Kidney (tissue), 14 donors: ENCODE measurements around the gene ZBTB8OS. TPM values are rescaled to one million over a fixed set of nuclear protein-coding genes. Genes with fewer than 3 reads are reported as not detected.

Source experiments
- DNase-seq, 5 donors: peaks; one replicate each; pipeline ENCODE4 v3.0.0-alpha.2; 2013 to 2020
- FAIRE-seq: peaks from 2 replicates; lab custom pipeline; 2012; peaks lifted over from hg19 to GRCh38; lab: Jason Lieb, UNC
- H3K27ac ChIP-seq, 2 donors: one replicate each; pipeline ENCODE4 v1.7.0; 2013; ENCODE audit warnings: low read depth in 2 of 2, low read length in 2 of 2, inconsistent platforms in 1 of 2
- H3K27me3 ChIP-seq: one replicate; pipeline ENCODE4 v1.7.1; 2013; ENCODE audit warnings: low read length, inconsistent platforms; ENCODE audit not compliant: control insufficient read depth, insufficient read depth
- H3K36me3 ChIP-seq, 3 donors: one replicate each; pipeline versions ENCODE4 v1.7.0 to v1.7.1; 2013; ENCODE audit warnings: low read length in 3 of 3, control low read depth in 1 of 3, inconsistent platforms in 1 of 3; ENCODE audit not compliant: insufficient read depth in 3 of 3, control insufficient read depth in 2 of 3
- H3K4me1 ChIP-seq, 3 donors: one replicate each; pipeline versions ENCODE4 v1.7.0 to v1.7.1; 2013; ENCODE audit warnings: low read length in 3 of 3, inconsistent platforms in 1 of 3, low read depth in 1 of 3; ENCODE audit not compliant: control insufficient read depth in 2 of 3, insufficient read depth in 2 of 3
- H3K4me3 ChIP-seq, 3 donors: one replicate each; pipeline versions ENCODE4 v1.7.0 to v1.8.1; 2013; ENCODE audit warnings: low read length in 3 of 3, control low read depth in 1 of 3, inconsistent platforms in 1 of 3
- H3K9ac ChIP-seq, 3 donors: one replicate each; pipeline versions ENCODE4 v1.7.0 to v1.7.1; 2013; ENCODE audit warnings: low read length in 3 of 3, control low read depth in 1 of 3, inconsistent platforms in 1 of 3
- H3K9me3 ChIP-seq, 3 donors: one replicate each; pipeline versions ENCODE4 v1.7.0 to v1.7.1; 2013; ENCODE audit warnings: low read length in 3 of 3, control low read depth in 1 of 3, inconsistent platforms in 1 of 3; ENCODE audit not compliant: control insufficient read depth in 2 of 3, insufficient read depth in 1 of 3
- CTCF ChIP-seq: IDR thresholded peaks from 3 replicates; pipeline ENCODE4 v1.5.1; 2012; ENCODE audit warnings: mild to moderate bottlenecking, moderate library complexity, borderline replicate concordance; ENCODE audit not compliant: insufficient read depth; ENCODE audit errors: extremely low read depth
- intact Hi-C: fragments of 100-400 bp; cut with DNase I; formaldehyde crosslinking; loops from one replicate; pipeline ENCODE4 v1.11.1; 2022
- polyA plus RNA-seq: library from polyadenylated mRNA; stranded (reverse); fragments of 350-450 nt; fragmentation: Illumina TruSeq; extraction: RNeasy Lipid Tissue Mini Kit (QIAGEN cat#74804); gene quantifications from one replicate; pipeline ENCODE4 v1.2.3, GENCODE V29; 2014; ENCODE audit warnings: low read depth, low replicate concordance; ENCODE audit not compliant: insufficient read depth
- total RNA-seq: library from RNA; stranded (reverse); fragmentation: NEBNext Ultra II Directional; extraction: Animal tissue kit (Norgen Biotek cat#: 25700); gene quantifications from one replicate; pipeline ENCODE4 v1.2.1, GENCODE V29; 2021
- donor health status: control.
- donor health status: control.
- donor health status: control.
- donor health status: control.
- donor health status: control.
- donor health status: DM: yes; HTN: yes; CAD: no.
- donor health status: Normal renal cell carcinoma (clear cell type).

ZBTB8OS gene
- total and polyA plus RNA-seq, 2 donors from 2014 or later, result 39.0 to 62.3 TPM

GRCh38 chr1:32695098-32695904, 45.0 kb upstream of the ZBTB8OS start:
- no peak for TF ChIP-seq CTCF
- peak in 1 of 5 donors; percentile 89 for DNase-seq
- Histone ChIP-seq H3K9ac (no peak overlapping the region), H3K27ac (no peak overlapping the region), H3K27me3 (no peaks in the 10 kb centered on the region), H3K4me1 (peaks cover 0 to 3% (median 0%) of the 10 kb centered on the region in 3 donors), H3K9me3 (no peaks in the 10 kb centered on the region), H3K36me3 (no peaks in the 10 kb centered on the region), H3K4me3 (no peak overlapping the region)
- intact Hi-C loops, result no loop called here
- FAIRE-seq, result no peak

- Histone ChIP-seq H3K27ac (no peak overlapping the region), H3K27me3 (no peaks in the 10 kb centered on the region), H3K36me3 (no peaks in the 10 kb centered on the region), H3K4me3 (no peak overlapping the region), H3K9me3 (no peaks in the 10 kb centered on the region), H3K9ac (no peak overlapping the region), H3K4me1 (peaks cover 0 to 3% (median 0%) of the 10 kb centered on the region in 3 donors)
- no peak for TF ChIP-seq CTCF
- FAIRE-seq (no peak), DNase-seq (peak in 1 of 5 donors; percentile 19)
- intact Hi-C loops, result no loop called here
Observed at GRCh38 chr1:32693455-32694174, 43.3 kb upstream of the ZBTB8OS start.

- no peaks in the 10 kb centered on the region for H3K27me3 ChIP-seq
- H3K9me3 ChIP-seq, result no peaks in the 10 kb centered on the region
- H3K27ac ChIP-seq, result no peak overlapping the region
- no peak for TF ChIP-seq CTCF
- no peak for DNase-seq
- intact Hi-C loops, result no loop called here
- H3K4me1 ChIP-seq, result peaks cover 0 to 2% (median 0%) of the 10 kb centered on the region in 3 donors
- no peak overlapping the region for H3K4me3 ChIP-seq
- no peak for FAIRE-seq
- H3K36me3 ChIP-seq, result peaks cover 4 to 28% (median 10%) of the 10 kb centered on the region in 3 donors
- H3K9ac ChIP-seq, result no peak overlapping the region
Observed at GRCh38 chr1:32686387-32686786, 36.0 kb upstream of the ZBTB8OS start.
